ENCODE results near the gene BICRAL. TPM values are rescaled to one million over a fixed set of nuclear protein-coding genes. Genes with fewer than 3 reads are reported as not detected.

Gene BICRAL
- total and polyA plus RNA-seq, 7 donors = 4.6 to 18.5 (median 13.6) TPM

GRCh38 chr6:42784717-42785498 is 3.1 kb downstream of the BICRAL start:
- H3K4me1 ChIP-seq = peaks cover 0 to 66% (median 58%) of the 10 kb centered on the region in 4 donors
- no peak for DNase-seq
- no peaks in the 10 kb centered on the region for H3K9me3 ChIP-seq
- intact Hi-C loops (cut with DNase I) = loop anchor here (5.0 kb wide), 2 partner anchors 37 to 387 kb away; partner anchors contain the start of gene SRF
- no peaks in the 10 kb centered on the region for H3K27me3 ChIP-seq
- TF ChIP-seq POLR2AphosphoS5 (IDR thresholded peaks at IDR 0.05) (no peak), CTCF (IDR thresholded peaks at IDR 0.05) (no peak), POLR2A (IDR thresholded peaks at IDR 0.05) (no peak), EP300 (IDR thresholded peaks at IDR 0.05) (no peak)
- H3K36me3 ChIP-seq = no peaks in the 10 kb centered on the region
- H3K27ac ChIP-seq = peak overlapping the region; percentile 96 to 100 (median 100)
- 54 to 68% methylated on average over 12 of the region's 12 CpGs for WGBS, 2 donors
- peak overlapping the region; percentile 80 to 98 (median 90) for H3K4me3 ChIP-seq

DNA sequence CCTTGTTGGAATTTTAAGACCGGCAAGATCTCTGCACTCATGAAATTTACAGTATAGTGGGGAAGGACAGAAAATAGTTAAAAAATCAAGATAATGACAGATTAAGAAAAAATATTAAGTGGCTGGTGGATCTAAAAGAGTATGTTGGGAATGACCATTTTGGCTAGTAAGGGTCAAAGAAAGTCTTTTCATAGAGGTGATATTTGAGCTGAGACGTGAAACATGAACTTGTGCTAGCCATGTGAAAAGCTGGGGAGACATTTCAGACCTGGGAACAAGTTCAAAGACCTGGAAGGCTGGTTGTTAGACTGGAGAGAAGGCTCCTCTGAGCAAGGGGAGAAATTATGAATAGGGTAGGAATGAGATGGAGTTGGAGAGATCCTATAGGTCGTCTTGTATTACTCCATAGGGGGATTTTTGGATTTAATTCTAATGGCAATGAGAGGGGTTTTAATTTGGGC is 4.7 kb downstream of the BICRAL start:
- no peaks in the 10 kb centered on the region for H3K36me3 ChIP-seq
- intact Hi-C loops (cut with DNase I) = loop anchor here (5.0 kb wide), 1 partner anchor 36 kb away; no protein-coding TSS in a partner anchor
- WGBS, 2 donors = 86 to 88% methylated on average over 3 of the region's 3 CpGs
- H3K9me3 ChIP-seq = no peaks in the 10 kb centered on the region
- peak overlapping the region in 2 of 4 donors; percentile 1 to 90 for H3K4me3 ChIP-seq
- H3K27me3 ChIP-seq = no peaks in the 10 kb centered on the region
- TF ChIP-seq EP300 (IDR thresholded peaks at IDR 0.05) (no peak), POLR2AphosphoS5 (IDR thresholded peaks at IDR 0.05) (no peak), CTCF (IDR thresholded peaks at IDR 0.05) (peak in 1 of 4 experiments; percentile 5), POLR2A (IDR thresholded peaks at IDR 0.05) (no peak)
- DNase-seq = no peak
- peak overlapping the region; percentile 96 to 100 (median 100) for H3K27ac ChIP-seq
- H3K4me1 ChIP-seq = peaks cover 0 to 69% (median 61%) of the 10 kb centered on the region in 4 donors

- Histone ChIP-seq H3K27me3 (no peaks in the 10 kb centered on the region), H3K27ac (peak overlapping the region; percentile 96 to 100 (median 100)), H3K9me3 (no peaks in the 10 kb centered on the region), H3K4me3 (peak overlapping the region in 1 of 4 donors; percentile 8), H3K4me1 (peaks cover 0 to 74% (median 61%) of the 10 kb centered on the region in 4 donors), H3K36me3 (no peaks in the 10 kb centered on the region)
- TF ChIP-seq POLR2AphosphoS5 (IDR thresholded peaks at IDR 0.05) (no peak), EP300 (IDR thresholded peaks at IDR 0.05) (no peak), POLR2A (IDR thresholded peaks at IDR 0.05) (no peak), CTCF (IDR thresholded peaks at IDR 0.05) (no peak)
- WGBS, 2 donors = 78 to 92% methylated on average over 2 of the region's 2 CpGs
- intact Hi-C loops (cut with DNase I) = loop anchor here (5.0 kb wide), 1 partner anchor 35 kb away; no protein-coding TSS in a partner anchor
- DNase-seq = no peak
Measured at GRCh38 chr6:42787063-42787472, 5.2 kb downstream of the BICRAL start.

DNA sequence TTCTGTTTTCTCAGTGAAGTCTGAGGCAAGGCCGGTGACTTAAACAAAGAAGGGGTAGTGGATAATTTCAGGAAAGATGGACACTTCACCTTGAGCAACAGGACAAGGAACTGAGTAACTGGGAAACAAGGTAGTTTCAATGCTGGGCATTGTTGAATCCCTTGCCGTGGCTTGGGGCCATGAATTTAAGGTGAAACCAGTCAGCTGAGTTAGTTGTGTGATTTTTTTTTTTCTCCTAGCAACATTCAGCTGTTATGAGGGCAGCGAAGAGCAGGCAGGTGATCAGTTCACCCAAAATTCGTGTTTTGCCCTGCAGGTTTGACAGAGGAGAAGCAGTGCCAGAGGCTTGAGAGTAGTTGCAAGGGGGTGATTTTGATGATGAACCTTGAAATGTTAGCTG is 6.8 kb downstream of the BICRAL start:
- Histone ChIP-seq H3K4me3 (no peak overlapping the region), H3K4me1 (peaks cover 0 to 74% (median 61%) of the 10 kb centered on the region in 4 donors), H3K36me3 (no peaks in the 10 kb centered on the region), H3K9me3 (no peaks in the 10 kb centered on the region), H3K27me3 (no peaks in the 10 kb centered on the region), H3K27ac (peak overlapping the region in 3 of 4 donors; percentile 15 to 63 (median 16))
- intact Hi-C loops (cut with DNase I) = loop anchor here (5.0 kb wide), 1 partner anchor 34 kb away; no protein-coding TSS in a partner anchor
- TF ChIP-seq POLR2AphosphoS5 (IDR thresholded peaks at IDR 0.05) (no peak), CTCF (IDR thresholded peaks at IDR 0.05) (no peak)
- peak; percentile 35 for DNase-seq
- WGBS, 2 donors = 66 to 90% methylated on average over 4 of the region's 4 CpGs
